Ascending aorta (tissue), 2 donors: ENCODE results near the gene PLXNA4. TPM values are rescaled to one million over a fixed set of nuclear protein-coding genes. Genes with fewer than 3 reads are reported as not detected.

Source experiments
- DNase-seq, 2 donors: peaks; one replicate each; pipeline ENCODE4 v3.0.0-alpha.2; 2019; ENCODE audit warnings: low spot score in 2 of 2
- H3K27ac ChIP-seq, 2 donors: fragments of 200-600 bp; sonication (generic); one replicate each; pipeline ENCODE4 v1.5.1; 2016 to 2017; ENCODE audit warnings: mild to moderate bottlenecking in 1 of 2
- H3K27me3 ChIP-seq: fragments of 200-600 bp; sonication (generic); one replicate; pipeline ENCODE4 v1.5.1; 2017
- H3K36me3 ChIP-seq, 2 donors: fragments of 200-600 bp; sonication (generic); one replicate each; pipeline ENCODE4 v1.5.1; 2016
- H3K4me1 ChIP-seq, 2 donors: fragments of 200-600 bp; sonication (generic); one replicate each; pipeline ENCODE4 v1.5.1; 2016 to 2017; ENCODE audit warnings: mild to moderate bottlenecking in 1 of 2
- H3K4me3 ChIP-seq, 2 donors: fragments of 200-600 bp; sonication (generic); one replicate each; pipeline ENCODE4 v1.5.1; 2016 to 2017; ENCODE audit warnings: mild to moderate bottlenecking in 1 of 2
- H3K9me3 ChIP-seq, 2 donors: fragments of 200-600 bp; sonication (generic); one replicate each; pipeline ENCODE4 v1.5.1; 2016
- CTCF ChIP-seq, 3 experiments: fragments of 200-600 bp in 2 of 3; fragments of 450-650 bp in 1 of 3; sonication (generic) in 2 of 3; IDR thresholded peaks; one replicate each; pipeline ENCODE4 v1.5.1; 2016 to 2019; ENCODE audit warnings: antibody characterized with exemption in 3 of 3, mild to moderate bottlenecking in 1 of 3, moderate library complexity in 1 of 3
- intact Hi-C: fragments of 100-400 bp; cut with DNase I; formaldehyde crosslinking; loops from one replicate; pipeline ENCODE4 v1.15.1; 2023
- total RNA-seq: library from RNA; depleted of rRNA; stranded (reverse); fragments of >200 nt; gene quantifications from one replicate; pipeline ENCODE4 v1.1.0, GENCODE V29; 2016

PLXNA4 gene
- total RNA-seq, 1 donor from 2014 or later, result 27.1 TPM

- peaks cover 3 to 17% of the 10 kb centered on the region in 2 donors for H3K4me1 ChIP-seq
- TF ChIP-seq CTCF (IDR thresholded peaks at IDR 0.05), result no peak
- H3K27me3 ChIP-seq, result no peaks in the 10 kb centered on the region
- no peak overlapping the region for H3K4me3 ChIP-seq
- intact Hi-C loops, result loop anchor here (10.0 kb wide), 1 partner anchor 186 kb away; no protein-coding TSS in a partner anchor
- DNase-seq, result no peak
- H3K9me3 ChIP-seq, result no peaks in the 10 kb centered on the region
- no peaks in the 10 kb centered on the region for H3K36me3 ChIP-seq
- no peak overlapping the region for H3K27ac ChIP-seq
These were observed 325.6 kb downstream of the PLXNA4 start for GRCh38 chr7:132250480-132251326.

- H3K36me3 ChIP-seq, result no peaks in the 10 kb centered on the region
- intact Hi-C loops, result no loop called here
- no peak overlapping the region for H3K27ac ChIP-seq
- H3K4me3 ChIP-seq, result no peak overlapping the region
- TF ChIP-seq CTCF (IDR thresholded peaks at IDR 0.05), result no peak
- peaks cover 3 to 11% of the 10 kb centered on the region in 2 donors for H3K4me1 ChIP-seq
- H3K27me3 ChIP-seq, result no peaks in the 10 kb centered on the region
- DNase-seq, result no peak
- no peaks in the 10 kb centered on the region for H3K9me3 ChIP-seq
These were observed 326.9 kb downstream of the PLXNA4 start for GRCh38 chr7:132249256-132249971.

- Histone ChIP-seq H3K27ac (no peak overlapping the region), H3K4me3 (no peak overlapping the region), H3K36me3 (no peaks in the 10 kb centered on the region), H3K27me3 (no peaks in the 10 kb centered on the region), H3K4me1 (peaks cover 3 to 11% of the 10 kb centered on the region in 2 donors), H3K9me3 (no peaks in the 10 kb centered on the region)
- intact Hi-C loops, result no loop called here
- DNase-seq, result no peak
- no peak for TF ChIP-seq CTCF (IDR thresholded peaks at IDR 0.05)
These were observed 327.4 kb downstream of the PLXNA4 start for GRCh38 chr7:132248841-132249240.

GRCh38 chr7:132247995-132248618 lies 328.2 kb downstream of the PLXNA4 start:
- peaks cover 3 to 11% of the 10 kb centered on the region in 2 donors for H3K4me1 ChIP-seq
- no peaks in the 10 kb centered on the region for H3K27me3 ChIP-seq
- H3K4me3 ChIP-seq, result no peak overlapping the region
- H3K9me3 ChIP-seq, result no peaks in the 10 kb centered on the region
- no peaks in the 10 kb centered on the region for H3K36me3 ChIP-seq
- intact Hi-C loops, result no loop called here
- H3K27ac ChIP-seq, result no peak overlapping the region
- no peak for TF ChIP-seq CTCF (IDR thresholded peaks at IDR 0.05)
- no peak for DNase-seq

GRCh38 chr7:132246591-132246990 lies 329.7 kb downstream of the PLXNA4 start:
- intact Hi-C loops, result no loop called here
- H3K36me3 ChIP-seq, result no peaks in the 10 kb centered on the region
- H3K4me1 ChIP-seq, result peaks cover 0 to 4% of the 10 kb centered on the region in 2 donors
- H3K27me3 ChIP-seq, result no peaks in the 10 kb centered on the region
- H3K4me3 ChIP-seq, result no peak overlapping the region
- H3K9me3 ChIP-seq, result no peaks in the 10 kb centered on the region
- DNase-seq, result no peak
- TF ChIP-seq CTCF (IDR thresholded peaks at IDR 0.05), result no peak
- H3K27ac ChIP-seq, result no peak overlapping the region
